Vagina (tissue), 2 donors: ENCODE results near the gene KDM8. TPM values are rescaled to one million over a fixed set of nuclear protein-coding genes. Genes with fewer than 3 reads are reported as not detected.

ENCODE experiments used
- DNase-seq, 2 donors: peaks; one replicate each; pipeline ENCODE4 v3.0.0-alpha.2; 2017; ENCODE audit errors: extremely low spot score in 2 of 2
- H3K27ac ChIP-seq: fragments of 200-600 bp; sonication (generic); one replicate; pipeline ENCODE4 v1.5.1; 2019
- H3K27me3 ChIP-seq: fragments of 200-600 bp; sonication (generic); one replicate; pipeline ENCODE4 v1.5.1; 2019
- H3K36me3 ChIP-seq, 2 donors: fragments of 200-600 bp; sonication (generic); one replicate each; pipeline ENCODE4 v1.5.1; 2017 to 2019
- H3K4me1 ChIP-seq: fragments of 200-600 bp; sonication (generic); one replicate; pipeline ENCODE4 v1.5.1; 2019
- H3K4me3 ChIP-seq, 2 donors: fragments of 200-600 bp; sonication (generic); 1 replicate in 1 of 2; 2 replicates in 1 of 2; pipeline ENCODE4 v1.5.1; 2016 to 2019
- H3K9me3 ChIP-seq: fragments of 200-600 bp; sonication (generic); one replicate; pipeline ENCODE4 v1.5.1; 2019
- CTCF ChIP-seq, 3 experiments: fragments of 450-650 bp in 2 of 3; fragments of 200-600 bp in 1 of 3; sonication (generic) in 1 of 3; IDR thresholded peaks; one replicate each; pipeline ENCODE4 v1.5.1; 2017 to 2019; ENCODE audit warnings: antibody characterized with exemption in 3 of 3, mild to moderate bottlenecking in 2 of 3, moderate library complexity in 2 of 3
- POLR2A ChIP-seq, 2 donors: fragments of 450-650 bp; IDR thresholded peaks; one replicate each; pipeline ENCODE4 v1.6.1; 2017; ENCODE audit warnings: antibody characterized with exemption in 2 of 2, mild to moderate bottlenecking in 2 of 2, moderate library complexity in 2 of 2
- POLR2AphosphoS5 ChIP-seq, 2 donors: sonication (generic); formaldehyde crosslinking; IDR thresholded peaks; one replicate each; pipeline ENCODE4 v1.9.0; 2017; ENCODE audit warnings: antibody characterized with exemption in 2 of 2, mild to moderate bottlenecking in 2 of 2, low read depth in 1 of 2; ENCODE audit not compliant: insufficient read depth in 1 of 2
- intact Hi-C: fragments of 100-400 bp; cut with DNase I; formaldehyde crosslinking; loops from one replicate; pipeline ENCODE4 v1.15.1; 2023
- total RNA-seq: library from RNA; depleted of rRNA; stranded (reverse); fragments of >200 nt; gene quantifications from one replicate; pipeline ENCODE4 v1.2.3, GENCODE V29; 2016

KDM8 gene
- total RNA-seq, 1 donor from 2014 or later = 1.5 TPM

GRCh38 chr16:27226976-27227705, 23.8 kb downstream of the KDM8 start:
- H3K4me3 ChIP-seq = no peak overlapping the region
- TF ChIP-seq POLR2AphosphoS5 (IDR thresholded peaks at IDR 0.05; ENCODE audit: insufficient read depth in 1 of 2, low read depth in 1 of 2) (no peak), POLR2A (IDR thresholded peaks at IDR 0.05) (no peak), CTCF (IDR thresholded peaks at IDR 0.05) (no peak)
- intact Hi-C loops = no loop called here

GRCh38 chr16:27228045-27228444, 24.7 kb downstream of the KDM8 start:
- H3K27me3 ChIP-seq = no peaks in the 10 kb centered on the region
- intact Hi-C loops = no loop called here
- peaks cover 0 to 13% of the 10 kb centered on the region in 2 donors for H3K36me3 ChIP-seq
- H3K4me1 ChIP-seq = peaks cover 4% of the 10 kb centered on the region
- H3K9me3 ChIP-seq = no peaks in the 10 kb centered on the region
- H3K4me3 ChIP-seq = no peak overlapping the region
- TF ChIP-seq POLR2A (IDR thresholded peaks at IDR 0.05) (no peak), POLR2AphosphoS5 (IDR thresholded peaks at IDR 0.05; ENCODE audit: insufficient read depth in 1 of 2, low read depth in 1 of 2) (no peak), CTCF (IDR thresholded peaks at IDR 0.05) (no peak)
- no peak overlapping the region for H3K27ac ChIP-seq
- no peak for DNase-seq

More at GRCh38 chr16:27226976-27227705, 23.8 kb downstream of the KDM8 start:
- peaks cover 13% of the 10 kb centered on the region for H3K4me1 ChIP-seq
- H3K9me3 ChIP-seq = no peaks in the 10 kb centered on the region
- no peaks in the 10 kb centered on the region for H3K27me3 ChIP-seq
- H3K27ac ChIP-seq = no peak overlapping the region
- no peak for DNase-seq
- peaks cover 0 to 13% of the 10 kb centered on the region in 2 donors for H3K36me3 ChIP-seq

- Histone ChIP-seq H3K36me3 (peaks cover 0 to 13% of the 10 kb centered on the region in 2 donors), H3K4me3 (no peak overlapping the region), H3K27ac (no peak overlapping the region), H3K4me1 (no peaks in the 10 kb centered on the region), H3K27me3 (no peaks in the 10 kb centered on the region), H3K9me3 (no peaks in the 10 kb centered on the region)
- no peak for TF ChIP-seq POLR2A (IDR thresholded peaks at IDR 0.05)
- no peak for TF ChIP-seq POLR2AphosphoS5 (IDR thresholded peaks at IDR 0.05; ENCODE audit: insufficient read depth in 1 of 2, low read depth in 1 of 2)
- no peak for TF ChIP-seq CTCF (IDR thresholded peaks at IDR 0.05)
- intact Hi-C loops = no loop called here
- DNase-seq = no peak
Measured at GRCh38 chr16:27228621-27229501, 25.5 kb downstream of the KDM8 start.

- Histone ChIP-seq H3K36me3 (peaks cover 0 to 13% of the 10 kb centered on the region in 2 donors), H3K27ac (no peak overlapping the region), H3K9me3 (no peaks in the 10 kb centered on the region), H3K27me3 (no peaks in the 10 kb centered on the region), H3K4me3 (no peak overlapping the region), H3K4me1 (peaks cover 6% of the 10 kb centered on the region)
- DNase-seq = no peak
- TF ChIP-seq POLR2A (IDR thresholded peaks at IDR 0.05) (no peak), CTCF (IDR thresholded peaks at IDR 0.05) (no peak), POLR2AphosphoS5 (IDR thresholded peaks at IDR 0.05; ENCODE audit: insufficient read depth in 1 of 2, low read depth in 1 of 2) (no peak)
- intact Hi-C loops = no loop called here
Measured at GRCh38 chr16:27229891-27230470, 26.7 kb downstream of the KDM8 start.
